GM19324 (cell line): ENCODE measurements around the gene STX16.

Source experiments
- ATAC-seq: cut with Tn5 transposase; IDR thresholded peaks from one replicate; pipeline ENCODE4 v1.9.1; 2021; ENCODE audit warnings: mild to moderate bottlenecking, moderate library complexity; ENCODE audit not compliant: unreplicated experiment, low FRiP score

Gene STX16

GRCh38 chr20:58694241-58695083 is 43.4 kb downstream of the STX16 start:
- no peak for ATAC-seq

- ATAC-seq, result no peak
Observed at GRCh38 chr20:58695084-58695722, 44.1 kb downstream of the STX16 start.

- no peak for ATAC-seq
Observed at GRCh38 chr20:58695895-58696375, 44.9 kb downstream of the STX16 start.

- no peak for ATAC-seq
Observed at GRCh38 chr20:58696411-58696961, 45.4 kb downstream of the STX16 start.

- no peak for ATAC-seq
Observed at GRCh38 chr20:58697201-58697866, 46.3 kb downstream of the STX16 start.

GRCh38 chr20:58697867-58698703 is 47.0 kb downstream of the STX16 start:
- no peak for ATAC-seq

- ATAC-seq, result no peak
Observed at GRCh38 chr20:58698741-58699622, 47.9 kb downstream of the STX16 start.

- ATAC-seq, result no peak
Observed at GRCh38 chr20:58699623-58700107, 48.6 kb downstream of the STX16 start.

GRCh38 chr20:58700121-58700821 is 49.2 kb downstream of the STX16 start:
- no peak for ATAC-seq

- no peak for ATAC-seq
Observed at GRCh38 chr20:58700823-58701222, 49.7 kb downstream of the STX16 start.

- no peak for ATAC-seq
Observed at GRCh38 chr20:58701431-58702160, 50.5 kb downstream of the STX16 start.

GRCh38 chr20:58702161-58702510 is 51.1 kb downstream of the STX16 start:
- ATAC-seq, result no peak

- ATAC-seq, result no peak
Observed at GRCh38 chr20:58702859-58703648, 52.0 kb downstream of the STX16 start.

GRCh38 chr20:58703765-58704371 is 52.8 kb downstream of the STX16 start:
- no peak for ATAC-seq

- no peak for ATAC-seq
Observed at GRCh38 chr20:58705208-58705926, 54.3 kb downstream of the STX16 start.
